HCT116 (cell line): ENCODE results near the gene SH2D2A. TPM values are rescaled to one million over a fixed set of nuclear protein-coding genes. Genes with fewer than 3 reads are reported as not detected.

Experiments used
- ATAC-seq: fragments of 200-7000 bp; cut with Tn5 transposase; 2 replicates; pipeline ENCODE4 v1.9.1; 2020; ENCODE audit warnings: mild to moderate bottlenecking, moderate library complexity
- BruUV-seq: library from RNA; stranded (reverse); fragments of 400-500 nt; replicated peaks from 2 replicates; lab custom pipeline; 2021; lab: Mats Ljungman, UMichigan
- CTCF ChIA-PET: fragments of 300-600 bp; sonication (Branson Sonifier 250); formaldehyde crosslinking; loops from one replicate; lab custom pipeline; 2021; ENCODE audit warnings: antibody characterized with exemption; lab: Charles Lee
- POLR2A ChIA-PET: fragments of 300-600, 350-600 bp; sonication (Branson Sonifier 250); formaldehyde crosslinking; loops from one replicate; lab custom pipeline; 2021; ENCODE audit warnings: antibody characterized with exemption; lab: Charles Lee
- RAD21 ChIA-PET, 2 experiments: fragments of 300-600 bp; sonication (Branson Sonifier 250); formaldehyde crosslinking; loops; one replicate each; lab custom pipeline; 2023; ENCODE audit warnings: low total read pairs in 2 of 2; ENCODE audit not compliant: uncharacterized antibody in 2 of 2, unreplicated experiment in 2 of 2, low non-redundant PET in 1 of 2; lab: Charles Lee
- DNase-seq: peaks from one replicate; pipeline ENCODE4 v3.0.0-alpha.2; 2010; ENCODE audit warnings: low read depth, low spot score
- H2AFZ ChIP-seq: fragments of 200-600 bp; shearing (Covaris generic), sonication (generic); 2 replicates; pipeline ENCODE4 v1.6.1; 2017; ENCODE audit warnings: low read depth, mixed run types, mixed read lengths, antibody characterized with exemption, low read length; ENCODE audit not compliant: poor library complexity, severe bottlenecking
- H3K27ac ChIP-seq: 2 replicates; pipeline ENCODE4 v1.5.1; 2012; ENCODE audit warnings: low read depth, low read length
- H3K27me3 ChIP-seq: fragments of 200-600 bp; sonication (generic); 2 replicates; pipeline ENCODE4 v1.6.1; 2016; ENCODE audit warnings: mixed run types, low read length, mixed read lengths; ENCODE audit not compliant: insufficient read depth
- H3K36me3 ChIP-seq, 2 experiments: fragments of 200-500 bp in 1 of 2; fragments of 200-600 bp in 1 of 2; sonication (Bioruptor generic) in 1 of 2; sonication (generic) in 1 of 2; 2 replicates each; pipeline versions ENCODE4 v1.5.1 to v1.6.1; 2014 to 2016; ENCODE audit warnings: low read length in 2 of 2, inconsistent platforms in 1 of 2, mixed read lengths in 1 of 2, mixed run types in 1 of 2; ENCODE audit not compliant: insufficient read depth in 2 of 2, control insufficient read depth in 1 of 2
- H3K4me1 ChIP-seq, 2 experiments: fragments of 200-600 bp in 1 of 2; sonication (generic) in 1 of 2; 2 replicates each; pipeline versions ENCODE4 v1.5.1 to v1.6.1; 2012 to 2017; ENCODE audit warnings: low read length in 2 of 2, inconsistent platforms in 1 of 2, mild to moderate bottlenecking in 1 of 2, mixed read lengths in 1 of 2, mixed run types in 1 of 2, moderate library complexity in 1 of 2; ENCODE audit not compliant: insufficient read depth in 2 of 2, control insufficient read depth in 1 of 2
- H3K4me2 ChIP-seq: fragments of 200-600 bp; sonication (generic); 2 replicates; pipeline ENCODE4 v1.6.1; 2017; ENCODE audit warnings: mixed run types, low read length, mixed read lengths
- H3K4me3 ChIP-seq, 2 experiments: fragments of 200-600 bp in 1 of 2; sonication (generic) in 1 of 2; replicated peaks in 1 of 2; 2 replicates each; pipeline ENCODE4 v1.5.1; 2011 to 2016; ENCODE audit warnings: low read length in 2 of 2, control low read depth in 1 of 2, low read depth in 1 of 2, mild to moderate bottlenecking in 1 of 2, mixed read lengths in 1 of 2, mixed run types in 1 of 2
- H3K79me2 ChIP-seq: fragments of 200-600 bp; sonication (generic); 2 replicates; pipeline ENCODE4 v1.6.1; 2017; ENCODE audit warnings: mild to moderate bottlenecking, mixed run types, low read length, moderate library complexity, mixed read lengths; ENCODE audit not compliant: insufficient read depth
- H3K9ac ChIP-seq: fragments of 200-600 bp; sonication (generic); 2 replicates; pipeline ENCODE4 v1.6.1; 2016; ENCODE audit warnings: low read length, mixed read lengths
- H3K9me2 ChIP-seq: fragments of 200-600 bp; sonication (generic), shearing (Covaris generic); 2 replicates; pipeline ENCODE4 v1.6.1; 2017; ENCODE audit warnings: mixed run types, mild to moderate bottlenecking, moderate library complexity; ENCODE audit not compliant: insufficient read depth
- H3K9me3 ChIP-seq, 2 experiments: fragments of 200-500 bp in 1 of 2; fragments of 200-600 bp in 1 of 2; sonication (Bioruptor generic) in 1 of 2; sonication (generic) in 1 of 2; 2 replicates each; pipeline ENCODE4 v1.6.1; 2014 to 2017; ENCODE audit warnings: low read length in 2 of 2, mixed read lengths in 2 of 2, inconsistent platforms in 1 of 2, low read depth in 1 of 2, mild to moderate bottlenecking in 1 of 2, mixed run types in 1 of 2, moderate library complexity in 1 of 2; ENCODE audit not compliant: control insufficient read depth in 1 of 2, insufficient read depth in 1 of 2
- H4K20me1 ChIP-seq: fragments of 200-600 bp; sonication (generic), shearing (Covaris generic); 2 replicates; pipeline ENCODE4 v1.6.1; 2017; ENCODE audit warnings: mixed run types, mild to moderate bottlenecking, moderate library complexity; ENCODE audit not compliant: insufficient read depth
- CBX3 ChIP-seq: IDR thresholded peaks from 2 replicates; pipeline ENCODE4 v1.6.1; 2012; ENCODE audit warnings: low read depth
- EGR1 ChIP-seq: IDR thresholded peaks from 2 replicates; pipeline ENCODE4 v1.6.1; 2012; ENCODE audit warnings: low read depth
- ELF1 ChIP-seq: IDR thresholded peaks from 2 replicates; pipeline ENCODE4 v1.6.1; 2012; ENCODE audit warnings: low read depth, borderline replicate concordance
- EZH2 ChIP-seq: fragments of 200-600 bp; sonication (generic); IDR thresholded peaks from 2 replicates; pipeline ENCODE4 v1.6.1; 2017; ENCODE audit warnings: antibody characterized with exemption, mixed run types
- EZH2phosphoT487 ChIP-seq: fragments of 200-600 bp; IDR thresholded peaks from 2 replicates; pipeline ENCODE4 v1.6.1; 2018; ENCODE audit warnings: antibody characterized with exemption, borderline replicate concordance
- POLR2AphosphoS5 ChIP-seq: IDR thresholded peaks from 2 replicates; pipeline ENCODE4 v1.6.1; 2011; ENCODE audit warnings: mild to moderate bottlenecking, low read depth, low read length, moderate library complexity
- RAD21 ChIP-seq: IDR thresholded peaks from 2 replicates; pipeline ENCODE4 v1.6.1; 2012; ENCODE audit warnings: low read depth, mild to moderate bottlenecking
- SP1 ChIP-seq: IDR thresholded peaks from 2 replicates; pipeline ENCODE4 v1.6.1; 2012; ENCODE audit warnings: low read depth
- TCF7L2 ChIP-seq: IDR thresholded peaks from 2 replicates; pipeline ENCODE4 v1.7.0; 2011; ENCODE audit warnings: borderline replicate concordance, inconsistent platforms; ENCODE audit not compliant: insufficient read depth, insufficient read length; ENCODE audit errors: extremely low read depth
- YY1 ChIP-seq: IDR thresholded peaks from 2 replicates; pipeline ENCODE4 v1.6.1; 2011; ENCODE audit warnings: low read length, low read depth, moderate library complexity, mild to moderate bottlenecking; ENCODE audit not compliant: insufficient replicate concordance; ENCODE audit errors: extremely low read depth
- ZNF274 ChIP-seq: fragments of 200-500 bp; sonication (Bioruptor generic); IDR thresholded peaks from 2 replicates; pipeline ENCODE4 v1.6.1; 2014; ENCODE audit warnings: mild to moderate bottlenecking, low read depth, low read length, inconsistent platforms
- intact Hi-C: fragments of 100-400 bp; cut with micrococcal nuclease; formaldehyde crosslinking; loops from 2 replicates; pipeline ENCODE4 v1.10.0; 2022
- total RNA-seq: library from RNA; stranded (reverse); gene quantifications from one replicate; pipeline ENCODE4 v1.2.1, GENCODE V29; 2021; ENCODE audit not compliant: unreplicated experiment
- TF ChIP-seq, protein P1 (sequence below), 3 experiments: fragments of 200-600 bp in 1 of 3; sonication (generic) in 1 of 3; IDR thresholded peaks in 2 of 3; conservative IDR thresholded peaks in 1 of 3; 2 replicates each; pipeline ENCODE4 v1.5.1; 2012 to 2017; ENCODE audit warnings: low read depth in 2 of 3, low read length in 2 of 3, antibody characterized with exemption in 1 of 3, borderline replicate concordance in 1 of 3, control low read depth in 1 of 3, mild to moderate bottlenecking in 1 of 3, mixed read lengths in 1 of 3, mixed run types in 1 of 3, moderate library complexity in 1 of 3; ENCODE audit not compliant: insufficient read depth in 1 of 3
- TF ChIP-seq, protein P2 (sequence below): IDR thresholded peaks from 2 replicates; pipeline ENCODE4 v1.6.1; 2011; ENCODE audit warnings: mild to moderate bottlenecking, low read length, moderate library complexity; ENCODE audit not compliant: insufficient replicate concordance; ENCODE audit errors: extremely low read depth
- TF ChIP-seq, protein P3 (sequence below): IDR thresholded peaks from 2 replicates; pipeline ENCODE4 v1.6.1; 2012; ENCODE audit warnings: low read depth
- TF ChIP-seq, protein P4 (sequence below): IDR thresholded peaks from 2 replicates; pipeline ENCODE4 v1.6.1; 2012

Gene SH2D2A
- total RNA-seq, 1 experiment from 2014 or later, result 4.8 TPM

DNA sequence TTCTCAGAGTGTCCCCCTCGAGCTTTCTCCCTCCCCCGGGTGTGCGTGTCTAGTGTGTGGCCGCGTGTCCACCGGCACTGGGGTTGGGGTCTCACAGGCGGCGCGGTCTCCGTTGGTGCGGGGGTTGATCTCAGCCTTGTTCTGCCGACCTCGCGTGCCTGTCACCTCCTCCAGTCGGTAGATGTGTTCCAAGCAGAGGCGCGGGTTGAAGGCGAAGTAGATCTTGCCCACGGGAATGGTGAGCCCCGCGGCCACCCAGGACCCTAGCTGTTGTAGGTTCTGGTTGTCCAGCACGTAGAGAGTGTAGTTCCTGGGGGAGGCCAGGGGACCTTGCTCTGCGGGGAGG lies 32.5 kb upstream of the SH2D2A start:
- CTCF ChIA-PET, result interaction anchor here (2.2 kb wide), 1 partner anchor 11 kb away, joined by 8 read pairs; no protein-coding TSS in a partner anchor
- H3K9me3 ChIP-seq, result no peaks in the 10 kb centered on the region
- H3K9ac ChIP-seq, result no peak overlapping the region
- H3K36me3 ChIP-seq, result no peaks in the 10 kb centered on the region
- no peaks in the 10 kb centered on the region; a peak in 2 of 4 replicates for H3K4me1 ChIP-seq
- H3K27me3 ChIP-seq, result no peaks in the 10 kb centered on the region
- POLR2A ChIA-PET, result no interaction called here
- no peaks in the 10 kb centered on the region for H3K79me2 ChIP-seq
- no TSS peak for BruUV-seq
- H3K27ac ChIP-seq, result no peak overlapping the region
- no peak for ATAC-seq
- no peak overlapping the region for H2AFZ ChIP-seq
- no peaks in the 10 kb centered on the region for H4K20me1 ChIP-seq
- intact Hi-C loops, result no loop called here
- DNase-seq, result no peak
- H3K4me2 ChIP-seq, result no peak overlapping the region
- RAD21 ChIA-PET, result interaction anchor here in 1 of 2 experiments (0.6 kb wide), 1 partner anchor 44 kb away, joined by 4 read pairs; no protein-coding TSS in a partner anchor
- H3K4me3 ChIP-seq, result no peak overlapping the region
- no peaks in the 10 kb centered on the region for H3K9me2 ChIP-seq
- TF ChIP-seq POLR2AphosphoS5, result no peak
- TF ChIP-seq, protein P1, sequence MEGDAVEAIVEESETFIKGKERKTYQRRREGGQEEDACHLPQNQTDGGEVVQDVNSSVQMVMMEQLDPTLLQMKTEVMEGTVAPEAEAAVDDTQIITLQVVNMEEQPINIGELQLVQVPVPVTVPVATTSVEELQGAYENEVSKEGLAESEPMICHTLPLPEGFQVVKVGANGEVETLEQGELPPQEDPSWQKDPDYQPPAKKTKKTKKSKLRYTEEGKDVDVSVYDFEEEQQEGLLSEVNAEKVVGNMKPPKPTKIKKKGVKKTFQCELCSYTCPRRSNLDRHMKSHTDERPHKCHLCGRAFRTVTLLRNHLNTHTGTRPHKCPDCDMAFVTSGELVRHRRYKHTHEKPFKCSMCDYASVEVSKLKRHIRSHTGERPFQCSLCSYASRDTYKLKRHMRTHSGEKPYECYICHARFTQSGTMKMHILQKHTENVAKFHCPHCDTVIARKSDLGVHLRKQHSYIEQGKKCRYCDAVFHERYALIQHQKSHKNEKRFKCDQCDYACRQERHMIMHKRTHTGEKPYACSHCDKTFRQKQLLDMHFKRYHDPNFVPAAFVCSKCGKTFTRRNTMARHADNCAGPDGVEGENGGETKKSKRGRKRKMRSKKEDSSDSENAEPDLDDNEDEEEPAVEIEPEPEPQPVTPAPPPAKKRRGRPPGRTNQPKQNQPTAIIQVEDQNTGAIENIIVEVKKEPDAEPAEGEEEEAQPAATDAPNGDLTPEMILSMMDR (IDR thresholded peaks at IDR 0.05 in 2 of 3, conservative IDR thresholded peaks at IDR 0.05 in 1 of 3; ENCODE audit: borderline replicate concordance in 1 of 3, insufficient read depth in 1 of 3, low read depth in 2 of 3, low read length in 2 of 3), result no peak
- no peak for TF ChIP-seq EZH2
- TF ChIP-seq EZH2phosphoT487, result no peak
- TF ChIP-seq TCF7L2, result no peak
- TF ChIP-seq YY1, result no peak
- TF ChIP-seq, protein P2, sequence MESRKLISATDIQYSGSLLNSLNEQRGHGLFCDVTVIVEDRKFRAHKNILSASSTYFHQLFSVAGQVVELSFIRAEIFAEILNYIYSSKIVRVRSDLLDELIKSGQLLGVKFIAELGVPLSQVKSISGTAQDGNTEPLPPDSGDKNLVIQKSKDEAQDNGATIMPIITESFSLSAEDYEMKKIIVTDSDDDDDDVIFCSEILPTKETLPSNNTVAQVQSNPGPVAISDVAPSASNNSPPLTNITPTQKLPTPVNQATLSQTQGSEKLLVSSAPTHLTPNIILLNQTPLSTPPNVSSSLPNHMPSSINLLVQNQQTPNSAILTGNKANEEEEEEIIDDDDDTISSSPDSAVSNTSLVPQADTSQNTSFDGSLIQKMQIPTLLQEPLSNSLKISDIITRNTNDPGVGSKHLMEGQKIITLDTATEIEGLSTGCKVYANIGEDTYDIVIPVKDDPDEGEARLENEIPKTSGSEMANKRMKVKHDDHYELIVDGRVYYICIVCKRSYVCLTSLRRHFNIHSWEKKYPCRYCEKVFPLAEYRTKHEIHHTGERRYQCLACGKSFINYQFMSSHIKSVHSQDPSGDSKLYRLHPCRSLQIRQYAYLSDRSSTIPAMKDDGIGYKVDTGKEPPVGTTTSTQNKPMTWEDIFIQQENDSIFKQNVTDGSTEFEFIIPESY, result no peak
- no peak for TF ChIP-seq EGR1
- TF ChIP-seq RAD21, result no peak
- TF ChIP-seq, protein P3, sequence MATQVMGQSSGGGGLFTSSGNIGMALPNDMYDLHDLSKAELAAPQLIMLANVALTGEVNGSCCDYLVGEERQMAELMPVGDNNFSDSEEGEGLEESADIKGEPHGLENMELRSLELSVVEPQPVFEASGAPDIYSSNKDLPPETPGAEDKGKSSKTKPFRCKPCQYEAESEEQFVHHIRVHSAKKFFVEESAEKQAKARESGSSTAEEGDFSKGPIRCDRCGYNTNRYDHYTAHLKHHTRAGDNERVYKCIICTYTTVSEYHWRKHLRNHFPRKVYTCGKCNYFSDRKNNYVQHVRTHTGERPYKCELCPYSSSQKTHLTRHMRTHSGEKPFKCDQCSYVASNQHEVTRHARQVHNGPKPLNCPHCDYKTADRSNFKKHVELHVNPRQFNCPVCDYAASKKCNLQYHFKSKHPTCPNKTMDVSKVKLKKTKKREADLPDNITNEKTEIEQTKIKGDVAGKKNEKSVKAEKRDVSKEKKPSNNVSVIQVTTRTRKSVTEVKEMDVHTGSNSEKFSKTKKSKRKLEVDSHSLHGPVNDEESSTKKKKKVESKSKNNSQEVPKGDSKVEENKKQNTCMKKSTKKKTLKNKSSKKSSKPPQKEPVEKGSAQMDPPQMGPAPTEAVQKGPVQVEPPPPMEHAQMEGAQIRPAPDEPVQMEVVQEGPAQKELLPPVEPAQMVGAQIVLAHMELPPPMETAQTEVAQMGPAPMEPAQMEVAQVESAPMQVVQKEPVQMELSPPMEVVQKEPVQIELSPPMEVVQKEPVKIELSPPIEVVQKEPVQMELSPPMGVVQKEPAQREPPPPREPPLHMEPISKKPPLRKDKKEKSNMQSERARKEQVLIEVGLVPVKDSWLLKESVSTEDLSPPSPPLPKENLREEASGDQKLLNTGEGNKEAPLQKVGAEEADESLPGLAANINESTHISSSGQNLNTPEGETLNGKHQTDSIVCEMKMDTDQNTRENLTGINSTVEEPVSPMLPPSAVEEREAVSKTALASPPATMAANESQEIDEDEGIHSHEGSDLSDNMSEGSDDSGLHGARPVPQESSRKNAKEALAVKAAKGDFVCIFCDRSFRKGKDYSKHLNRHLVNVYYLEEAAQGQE, result no peak
- no peak for TF ChIP-seq SP1
- TF ChIP-seq, protein P4, sequence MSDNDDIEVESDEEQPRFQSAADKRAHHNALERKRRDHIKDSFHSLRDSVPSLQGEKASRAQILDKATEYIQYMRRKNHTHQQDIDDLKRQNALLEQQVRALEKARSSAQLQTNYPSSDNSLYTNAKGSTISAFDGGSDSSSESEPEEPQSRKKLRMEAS, result no peak
- TF ChIP-seq CBX3, result no peak
- no peak for TF ChIP-seq ELF1
- TF ChIP-seq ZNF274, result no peak
